Chondrocyte (in vitro differentiated cells): ENCODE measurements around the gene ICOS. TPM values are rescaled to one million over a fixed set of nuclear protein-coding genes. Genes with fewer than 3 reads are reported as not detected.

Experiments
- DNase-seq: peaks from one replicate; pipeline ENCODE4 v3.0.0; 2021; ENCODE audit warnings: mixed read lengths, low spot score
- H3K27ac Mint-ChIP-seq: one replicate; pipeline ENCODE4 v1.8.0; 2021; ENCODE audit warnings: mild to moderate bottlenecking, moderate library complexity, mixed read lengths; ENCODE audit not compliant: unreplicated experiment
- H3K27me3 Mint-ChIP-seq: 2 replicates; pipeline ENCODE4 v1.8.0; 2021; ENCODE audit warnings: low read depth, mixed read lengths
- H3K36me3 Mint-ChIP-seq: 2 replicates; pipeline ENCODE4 v1.8.0; 2021; ENCODE audit warnings: low read depth, mixed read lengths
- H3K4me1 Mint-ChIP-seq: 2 replicates; pipeline ENCODE4 v1.8.0; 2021; ENCODE audit warnings: low read depth, mild to moderate bottlenecking, mixed read lengths
- H3K4me3 Mint-ChIP-seq: one replicate; pipeline ENCODE4 v1.8.0; 2021; ENCODE audit warnings: mild to moderate bottlenecking, moderate library complexity, mixed read lengths; ENCODE audit not compliant: unreplicated experiment
- H3K9me3 Mint-ChIP-seq: 2 replicates; pipeline ENCODE4 v1.8.0; 2021; ENCODE audit warnings: low read depth, mixed read lengths
- CTCF ChIP-seq: fragments of 200-600 bp; sonication (generic); IDR thresholded peaks from 2 replicates; pipeline ENCODE4 v1.5.0; 2021; ENCODE audit warnings: antibody characterized with exemption, mild to moderate bottlenecking, moderate library complexity
- long read RNA-seq: library from polyadenylated mRNA; stranded (forward); transcript quantifications from one replicate; pipeline ENCODE4 v2.0.0, GENCODE V29; 2021
- total RNA-seq: library from RNA; stranded (reverse); gene quantifications from 3 replicates; pipeline ENCODE4 v1.2.1, GENCODE V29; 2021

ICOS gene
- total RNA-seq: not detected in 3 replicates
- long read RNA-seq: 0 reads

- peaks cover 21% of the 10 kb centered on the region for H3K4me1 Mint-ChIP-seq
- TF ChIP-seq CTCF: no peak
- no peak within 1 kb of the TSS for H3K4me3 Mint-ChIP-seq
- H3K27ac Mint-ChIP-seq: no peak within 1 kb of the TSS
- no peaks in the 10 kb centered on the region for H3K36me3 Mint-ChIP-seq
- peaks cover 2% of the 10 kb centered on the region for H3K27me3 Mint-ChIP-seq
- no peaks in the 10 kb centered on the region for H3K9me3 Mint-ChIP-seq
- DNase-seq: no peak
Measured at GRCh38 chr2:203936535-203936934, at the start of gene ICOS. Gene ICOS, plus strand, starts transcription at chr2:203936763. Its CDS starts 52 bp downstream, at chr2:203936815.

GRCh38 chr2:203887677-203888076, 48.9 kb upstream of the ICOS start:
- no peak for TF ChIP-seq CTCF
- no peaks in the 10 kb centered on the region for H3K27me3 Mint-ChIP-seq
- no peak for DNase-seq
- H3K4me3 Mint-ChIP-seq: no peak overlapping the region
- peaks cover 16% of the 10 kb centered on the region for H3K4me1 Mint-ChIP-seq
- no peaks in the 10 kb centered on the region for H3K9me3 Mint-ChIP-seq
- H3K36me3 Mint-ChIP-seq: no peaks in the 10 kb centered on the region
- H3K27ac Mint-ChIP-seq: no peak overlapping the region

- peaks cover 18% of the 10 kb centered on the region for H3K4me1 Mint-ChIP-seq
- no peak overlapping the region for H3K4me3 Mint-ChIP-seq
- TF ChIP-seq CTCF: no peak
- H3K27ac Mint-ChIP-seq: no peak overlapping the region
- no peaks in the 10 kb centered on the region for H3K36me3 Mint-ChIP-seq
- no peaks in the 10 kb centered on the region for H3K27me3 Mint-ChIP-seq
- H3K9me3 Mint-ChIP-seq: no peaks in the 10 kb centered on the region
- no peak for DNase-seq
Measured at GRCh38 chr2:203889542-203889941, 47.0 kb upstream of the ICOS start.

GRCh38 chr2:203889944-203890343, 46.6 kb upstream of the ICOS start:
- Mint-ChIP-seq H3K27ac (no peak overlapping the region), H3K36me3 (no peaks in the 10 kb centered on the region), H3K27me3 (no peaks in the 10 kb centered on the region), H3K9me3 (no peaks in the 10 kb centered on the region), H3K4me1 (peaks cover 18% of the 10 kb centered on the region), H3K4me3 (no peak overlapping the region)
- DNase-seq: no peak
- no peak for TF ChIP-seq CTCF

- Mint-ChIP-seq H3K27ac (no peak overlapping the region), H3K4me3 (no peak overlapping the region), H3K36me3 (no peaks in the 10 kb centered on the region), H3K9me3 (no peaks in the 10 kb centered on the region), H3K4me1 (peaks cover 18% of the 10 kb centered on the region), H3K27me3 (no peaks in the 10 kb centered on the region)
- TF ChIP-seq CTCF: no peak
- no peak for DNase-seq
Measured at GRCh38 chr2:203890733-203891132, 45.8 kb upstream of the ICOS start.
